Spleen (tissue), 11 donors: Measurements from ENCODE around the gene IL12RB2. TPM values are rescaled to one million over a fixed set of nuclear protein-coding genes. Genes with fewer than 3 reads are reported as not detected.

ENCODE experiments used
- DNase-seq: peaks from one replicate; pipeline ENCODE4 v3.0.0-alpha.2; 2020
- H3K27ac ChIP-seq, 8 donors: fragments of 200-600 bp; sonication (generic) in 7 of 8; 1 replicate in 4 of 8; 2 replicates in 4 of 8; pipeline versions ENCODE4 v1.5.0 to v1.8.0; 2016 to 2021; ENCODE audit warnings: inconsistent platforms in 4 of 8, mild to moderate bottlenecking in 4 of 8, moderate library complexity in 1 of 8
- H3K27me3 ChIP-seq, 7 donors: fragments of 200-600 bp; sonication (generic) in 6 of 7; replicated peaks in 1 of 7; 1 replicate in 4 of 7; 2 replicates in 3 of 7; pipeline versions ENCODE4 v1.5.0 to v1.8.0; 2016 to 2021; ENCODE audit warnings: inconsistent platforms in 3 of 7, mild to moderate bottlenecking in 1 of 7
- H3K36me3 ChIP-seq, 6 donors: fragments of 200-600 bp; sonication (generic) in 5 of 6; 1 replicate in 4 of 6; 2 replicates in 2 of 6; pipeline versions ENCODE4 v1.5.0 to v1.8.0; 2016 to 2021; ENCODE audit warnings: inconsistent platforms in 2 of 6
- H3K4me1 ChIP-seq, 6 donors: fragments of 200-600 bp; sonication (generic) in 5 of 6; 1 replicate in 3 of 6; 2 replicates in 3 of 6; pipeline versions ENCODE4 v1.5.0 to v1.8.0; 2016 to 2021; ENCODE audit warnings: inconsistent platforms in 3 of 6
- H3K4me3 ChIP-seq, 8 donors: fragments of 200-600 bp; sonication (generic) in 7 of 8; 1 replicate in 4 of 8; 2 replicates in 4 of 8; pipeline versions ENCODE4 v1.5.0 to v1.8.0; 2016 to 2021; ENCODE audit warnings: inconsistent platforms in 4 of 8, mild to moderate bottlenecking in 4 of 8, moderate library complexity in 2 of 8
- H3K9me3 ChIP-seq, 8 donors: fragments of 200-600 bp; sonication (generic) in 7 of 8; 1 replicate in 4 of 8; 2 replicates in 4 of 8; pipeline versions ENCODE4 v1.5.0 to v1.8.0; 2016 to 2021; ENCODE audit warnings: inconsistent platforms in 4 of 8
- CTCF ChIP-seq, 11 experiments: fragments of 200-600 bp in 7 of 11; fragments of 450-650 bp in 4 of 11; sonication (generic) in 4 of 11; IDR thresholded peaks in 8 of 11; conservative IDR thresholded peaks in 3 of 11; 1 replicate in 7 of 11; 2 replicates in 4 of 11; pipeline versions ENCODE4 v1.4.0 to v1.8.0; 2016 to 2021; ENCODE audit warnings: antibody characterized with exemption in 11 of 11, inconsistent platforms in 4 of 11, mild to moderate bottlenecking in 1 of 11
- POLR2A ChIP-seq, 3 donors: fragments of 450-650 bp; IDR thresholded peaks; one replicate each; pipeline ENCODE4 v1.5.1; 2017; ENCODE audit warnings: antibody characterized with exemption in 3 of 3, mild to moderate bottlenecking in 1 of 3
- POLR2AphosphoS5 ChIP-seq, 3 donors: sonication (generic); formaldehyde crosslinking; IDR thresholded peaks; one replicate each; pipeline ENCODE4 v1.5.1; 2017; ENCODE audit warnings: antibody characterized with exemption in 3 of 3
- whole genome bisulfite sequencing, 5 donors: extraction: QIAGEN DNeasy Blood & Tissue Kit in 3 of 5; methylation state at CpG; one replicate each; pipeline versions ENCODE4 v1.1.5 to v1.1.7; 2013 to 2018; 5-methylcytosine and 5-hydroxymethylcytosine counted together
- intact Hi-C: fragments of 100-400 bp; cut with DNase I; formaldehyde crosslinking; loops from one replicate; pipeline ENCODE4 v1.15.0; 2023; ENCODE audit warnings: low total_unique reads
- polyA plus RNA-seq, 3 donors: library from polyadenylated mRNA; stranded (reverse); fragments of 200-250 nt; gene quantifications; one replicate each; pipeline ENCODE4 v1.2.1, GENCODE V29; 2013
- total RNA-seq, 7 donors: library from RNA; depleted of rRNA in 3 of 7; stranded (reverse); fragments of >200 nt in 3 of 7; fragmentation: NEBNext Ultra II Directional in 4 of 7; extraction: Animal tissue kit (Norgen Biotek cat#: 25700) in 4 of 7; gene quantifications; one replicate each; pipeline versions ENCODE4 v1.1.0 to v1.2.1, GENCODE V29; 2016 to 2021
- donor health status: healthy with polysubstance abuse.
- donor health status: DM: no; HTN: no; CAD: no; lungs with moderate emphysema.
- donor health status: DM: no; HTN: no; CAD: no.
- donor health status: Bipolar disorder and iron deficiency.
- donor health status: healthy.
- donor health status: DM: no; HTN: no; CAD: no.
- donor health status: DM: yes; HTN: yes; CAD: no.

Gene IL12RB2
- total and polyA plus RNA-seq, 10 donors: 0.17 to 6.0 (median 1.9) TPM

- Histone ChIP-seq H3K27ac (no peak overlapping the region), H3K4me3 (no peak overlapping the region), H3K36me3 (no peaks in the 10 kb centered on the region), H3K4me1 (no peaks in the 10 kb centered on the region), H3K9me3 (no peaks in the 10 kb centered on the region), H3K27me3 (no peaks in the 10 kb centered on the region)
- no peak for DNase-seq
- intact Hi-C loops: no loop called here
- WGBS, 5 donors: 71 to 79% (median 74%) methylated on average over 4 of the region's 4 CpGs
- TF ChIP-seq POLR2A (IDR thresholded peaks at IDR 0.05) (no peak), POLR2AphosphoS5 (IDR thresholded peaks at IDR 0.05) (no peak), CTCF (IDR thresholded peaks at IDR 0.05 in 8 of 11, conservative IDR thresholded peaks at IDR 0.05 in 3 of 11) (no peak)
These were observed 17.4 kb upstream of the IL12RB2 start for GRCh38 chr1:67290236-67290635.

- Histone ChIP-seq H3K27me3 (no peaks in the 10 kb centered on the region), H3K9me3 (no peaks in the 10 kb centered on the region), H3K36me3 (no peaks in the 10 kb centered on the region), H3K4me1 (no peaks in the 10 kb centered on the region), H3K27ac (no peak overlapping the region), H3K4me3 (no peak overlapping the region)
- WGBS, 5 donors: 82 to 88% (median 84%) methylated on average over 9 of the region's 9 CpGs
- no peak for TF ChIP-seq POLR2AphosphoS5 (IDR thresholded peaks at IDR 0.05)
- no peak for TF ChIP-seq POLR2A (IDR thresholded peaks at IDR 0.05)
- no peak for TF ChIP-seq CTCF (IDR thresholded peaks at IDR 0.05 in 8 of 11, conservative IDR thresholded peaks at IDR 0.05 in 3 of 11)
- intact Hi-C loops: no loop called here
- no peak for DNase-seq
These were observed 12.6 kb upstream of the IL12RB2 start for GRCh38 chr1:67294836-67295617.

- TF ChIP-seq POLR2AphosphoS5 (IDR thresholded peaks at IDR 0.05) (no peak), POLR2A (IDR thresholded peaks at IDR 0.05) (no peak), CTCF (IDR thresholded peaks at IDR 0.05 in 8 of 11, conservative IDR thresholded peaks at IDR 0.05 in 3 of 11) (no peak)
- no peaks in the 10 kb centered on the region for H3K4me1 ChIP-seq
- no peak overlapping the region for H3K27ac ChIP-seq
- no peaks in the 10 kb centered on the region for H3K27me3 ChIP-seq
- H3K36me3 ChIP-seq: no peaks in the 10 kb centered on the region
- intact Hi-C loops: no loop called here
- no peak overlapping the region for H3K4me3 ChIP-seq
- H3K9me3 ChIP-seq: no peaks in the 10 kb centered on the region
- 40 to 82% (median 54%) methylated on average over 2 of the region's 2 CpGs for WGBS, 5 donors
- no peak for DNase-seq
These were observed 8.9 kb upstream of the IL12RB2 start for GRCh38 chr1:67298762-67299161.

GRCh38 chr1:67299296-67299695 lies 8.4 kb upstream of the IL12RB2 start:
- Histone ChIP-seq H3K9me3 (no peaks in the 10 kb centered on the region), H3K27me3 (no peaks in the 10 kb centered on the region), H3K4me3 (no peak overlapping the region), H3K36me3 (no peaks in the 10 kb centered on the region), H3K4me1 (no peaks in the 10 kb centered on the region), H3K27ac (no peak overlapping the region)
- whole genome bisulfite sequencing, 5 donors: 90 to 100% (median 95%) methylated on average over 6 to 7 of the region's 7 CpGs
- DNase-seq: no peak
- intact Hi-C loops: no loop called here
- TF ChIP-seq CTCF (IDR thresholded peaks at IDR 0.05 in 8 of 11, conservative IDR thresholded peaks at IDR 0.05 in 3 of 11) (no peak), POLR2A (IDR thresholded peaks at IDR 0.05) (no peak), POLR2AphosphoS5 (IDR thresholded peaks at IDR 0.05) (no peak)
